K562 (cell line): ENCODE measurements around the gene ITPR1. TPM values are rescaled to one million over a fixed set of nuclear protein-coding genes. Genes with fewer than 3 reads are reported as not detected.
A peak's percentile ranks its signal among the peaks of the same experiment; 100 is the strongest.

ENCODE experiments used
- ATF7 ChIP-seq: fragments of 450-650 bp; IDR thresholded peaks from 2 replicates; pipeline ENCODE4 v1.7.1; 2014; ENCODE audit warnings: mild to moderate bottlenecking, moderate library complexity
- BRF1 ChIP-seq: IDR thresholded peaks from 3 replicates; pipeline ENCODE4 v1.6.1; 2011; ENCODE audit warnings: borderline replicate concordance, mild to moderate bottlenecking; ENCODE audit not compliant: insufficient read length; ENCODE audit errors: extremely low read depth
- DNMT1 ChIP-seq: fragments of 450-650 bp; IDR thresholded peaks from 2 replicates; pipeline ENCODE4 v1.6.1; 2016; ENCODE audit warnings: antibody characterized with exemption, mild to moderate bottlenecking
- EHMT2 ChIP-seq: fragments of 450-650 bp; IDR thresholded peaks from 2 replicates; pipeline ENCODE4 v1.6.1; 2018; ENCODE audit warnings: antibody characterized with exemption
- ELF4 ChIP-seq: fragments of 450-650 bp; formaldehyde crosslinking; IDR thresholded peaks from 2 replicates; pipeline ENCODE4 v1.4.0; 2022; ENCODE audit warnings: missing genetic modification characterization
- ETV5 ChIP-seq: sonication (generic); formaldehyde crosslinking; IDR thresholded peaks from 2 replicates; pipeline ENCODE4 v1.4.0; 2020; ENCODE audit warnings: low read depth, mild to moderate bottlenecking, missing genetic modification reagents
- ETV6 ChIP-seq, 3 experiments: fragments of 150-350 bp in 1 of 3; sonication (generic) in 1 of 3; formaldehyde crosslinking in 1 of 3; IDR thresholded peaks; 2 replicates each; pipeline versions ENCODE4 v1.6.1 to v1.8.0; 2014 to 2022; ENCODE audit warnings: borderline replicate concordance in 2 of 3, low read depth in 2 of 3, antibody characterized with exemption in 1 of 3, low read length in 1 of 3, mild to moderate bottlenecking in 1 of 3, missing genetic modification reagents in 1 of 3
- FOXK2 ChIP-seq, 2 experiments: fragments of 450-650 bp; IDR thresholded peaks in 1 of 2; conservative IDR thresholded peaks in 1 of 2; 2 replicates each; pipeline ENCODE4 v1.6.1; 2016; ENCODE audit warnings: low read depth in 2 of 2, mild to moderate bottlenecking in 1 of 2
- HIVEP1 ChIP-seq: fragments of 250-450 bp; sonication (Bioruptor Pico); IDR thresholded peaks from 2 replicates; pipeline ENCODE4 v1.4.0; 2020; ENCODE audit warnings: mild to moderate bottlenecking
- JUNB ChIP-seq: fragments of 450-650 bp; formaldehyde crosslinking; conservative IDR thresholded peaks from 2 replicates; pipeline ENCODE4 v1.4.0; 2020; ENCODE audit warnings: mild to moderate bottlenecking
- KAT7 ChIP-seq: sonication (generic); formaldehyde crosslinking; IDR thresholded peaks from 2 replicates; pipeline ENCODE4 v1.8.0; 2022; ENCODE audit warnings: missing genetic modification reagents, mild to moderate bottlenecking, borderline replicate concordance
- NR2C1 ChIP-seq, 2 experiments: fragments of 450-650 bp; IDR thresholded peaks; 2 replicates each; pipeline ENCODE4 v1.6.1; 2017; ENCODE audit warnings: mild to moderate bottlenecking in 2 of 2, antibody characterized with exemption in 1 of 2, inconsistent platforms in 1 of 2, missing compliant biosample characterization in 1 of 2, missing genetic modification characterization in 1 of 2
- PPARD ChIP-seq: fragments of 250-450 bp; sonication (Bioruptor Pico); IDR thresholded peaks from 2 replicates; pipeline ENCODE4 v1.8.0; 2022; ENCODE audit warnings: inconsistent platforms, mild to moderate bottlenecking, moderate library complexity
- PTBP1 ChIP-seq: fragments of 200-400 bp; formaldehyde crosslinking; IDR thresholded peaks from 2 replicates; pipeline ENCODE4 v1.6.1; 2017; ENCODE audit warnings: low read depth, low read length
- SMAD4 ChIP-seq: fragments of 250-450 bp; sonication (Bioruptor Pico); conservative IDR thresholded peaks from 2 replicates; pipeline ENCODE4 v1.8.0; 2021; ENCODE audit warnings: inconsistent platforms, mild to moderate bottlenecking, moderate library complexity
- ZNF124 ChIP-seq: sonication (generic); formaldehyde crosslinking; IDR thresholded peaks from 2 replicates; pipeline ENCODE4 v1.8.1; 2022; ENCODE audit warnings: missing genetic modification reagents
- ZNF274 ChIP-seq: IDR thresholded peaks from 2 replicates; pipeline ENCODE4 v1.6.1; 2011; ENCODE audit warnings: low read depth, mild to moderate bottlenecking, low read length, moderate library complexity, borderline replicate concordance
- ZNF311 ChIP-seq: fragments of 250-450 bp; sonication (Bioruptor Pico); IDR thresholded peaks from 2 replicates; pipeline ENCODE4 v1.4.0; 2020; ENCODE audit warnings: mild to moderate bottlenecking, moderate library complexity
- ZNF583 ChIP-seq: fragments of 250-450 bp; sonication (Bioruptor Pico); IDR thresholded peaks from 2 replicates; pipeline ENCODE4 v1.4.0; 2020
- ZNF830 ChIP-seq: fragments of 250-450 bp; sonication (Bioruptor Pico); IDR thresholded peaks from 2 replicates; pipeline ENCODE4 v1.5.0; 2021; ENCODE audit warnings: mild to moderate bottlenecking
- polyA plus RNA-seq, 8 experiments: library from polyadenylated mRNA; depleted of rRNA in 4 of 8; stranded (reverse) in 5 of 8; unstranded in 3 of 8; fragments of >200 nt; fragmentation: Nextera tagmentation in 2 of 8; fragmentation: Illumina TruSeq in 1 of 8; extraction: Ambion mirVana in 2 of 8; extraction: Trizol in 1 of 8; gene quantifications; 2 replicates each; pipeline versions ENCODE4 v1.2.1 to v1.2.3, GENCODE V29; 2011 to 2014; ENCODE audit warnings: inconsistent platforms in 1 of 8, missing spikeins in 1 of 8
- total RNA-seq, 7 experiments: library from RNA; depleted of rRNA in 6 of 7; stranded (reverse); fragments of >200 nt in 6 of 7; fragmentation: Illumina TruSeq in 2 of 7; extraction: Trizol in 2 of 7; gene quantifications; 2 replicates each; pipeline versions ENCODE4 v1.2.1 to v1.2.3, GENCODE V29; 2011 to 2021; ENCODE audit warnings: low replicate concordance in 1 of 7
- TF ChIP-seq, protein P1 (sequence below), 2 experiments: fragments of 150-350 bp in 1 of 2; IDR thresholded peaks; 2 replicates each; pipeline ENCODE4 v1.6.1; 2012 to 2016; ENCODE audit warnings: low read depth in 2 of 2, low read length in 2 of 2, mild to moderate bottlenecking in 1 of 2, moderate library complexity in 1 of 2
- TF ChIP-seq, protein P2 (sequence below): fragments of 450-650 bp; IDR thresholded peaks from 2 replicates; pipeline ENCODE4 v1.7.1; 2018; ENCODE audit warnings: mild to moderate bottlenecking, low read depth; ENCODE audit not compliant: partially characterized antibody

Gene ITPR1
- total and polyA plus RNA-seq, 9 of the 15 experiments (the other 6 are each of a cell fraction or from before 2014, with no cell fraction given), result 22.4 to 40.0 (median 27.4) TPM

DNA sequence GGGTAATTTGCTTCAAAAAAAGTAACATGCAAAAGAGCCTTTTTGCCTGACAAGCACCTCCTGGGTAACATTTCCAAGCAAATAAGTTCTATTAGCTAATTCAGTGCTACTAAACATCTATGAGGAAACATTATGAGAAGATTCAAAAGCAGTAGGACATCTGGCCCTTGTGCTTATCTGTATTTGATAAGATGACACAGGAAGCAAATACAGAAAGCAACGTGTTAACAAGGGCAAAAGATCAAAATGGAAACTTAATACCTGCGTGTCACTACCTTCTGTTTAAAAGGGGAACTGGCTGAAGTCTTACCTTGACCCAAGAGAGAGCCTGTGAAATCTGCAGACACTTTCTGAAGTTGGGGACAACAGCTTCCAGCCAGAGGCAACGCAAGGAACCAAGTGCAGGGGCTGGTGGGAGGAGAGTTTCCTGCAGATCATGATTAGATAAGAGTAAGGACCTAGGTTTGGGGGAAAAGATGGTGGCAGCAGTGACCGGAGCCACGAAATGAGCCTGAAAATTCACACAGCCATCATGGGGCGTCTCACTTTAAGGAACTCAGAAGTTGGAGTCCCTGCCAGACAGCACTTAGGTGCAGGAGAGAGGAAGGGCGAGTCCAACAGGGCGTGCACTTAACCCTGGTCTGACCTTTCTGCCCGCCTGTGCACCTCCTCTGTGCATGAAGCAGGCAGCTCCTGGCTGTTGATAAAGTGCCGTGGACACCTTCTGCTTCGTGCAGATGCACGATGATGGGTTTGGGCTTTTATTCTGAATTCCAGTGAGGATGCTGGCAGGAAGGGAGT, 332.5 kb downstream of the ITPR1 start (continued):
- TF ChIP-seq ELF4 (CRISPR knock-in tag) (no peak), ZNF583 (CRISPR knock-in tag) (peak; percentile 35; the same call in 1 of the 2 replicates), PTBP1 (0 out of 2 replicates have a peak, but pooled peaks have one; percentile 61), JUNB (CRISPR knock-in tag) (no peak), EHMT2 (no peak), DNMT1 (no peak), ETV6 (IDR thresholded peaks at IDR 0.05; ENCODE audit: borderline replicate concordance in 1 of 2, low read depth in 2 of 2, low read length in 1 of 2) (peak in 1 of 2 experiments; percentile 31; a peak in 1 of 4 replicates), ETV6 (CRISPR knock-in tag; IDR thresholded peaks at IDR 0.05; ENCODE audit: borderline replicate concordance) (no peak), ZNF311 (CRISPR knock-in tag) (peak; percentile 68), HIVEP1 (CRISPR knock-in tag) (0 out of 2 replicates have a peak, but pooled peaks have one; percentile 2), SMAD4 (peak; percentile 93), ETV5 (no peak; the same call in 1 of the 2 replicates), ZNF830 (CRISPR knock-in tag) (no peak), NR2C1 (IDR thresholded peaks at IDR 0.05) (no peak; the same call in none of the 2 replicates), NR2C1 (tag; IDR thresholded peaks at IDR 0.05) (peak; percentile 75), PPARD (CRISPR knock-in tag) (no peak), KAT7 (CRISPR knock-in tag) (no peak; the same call in 1 of the 2 replicates), FOXK2 (conservative IDR thresholded peaks at IDR 0.05 in 1 of 2, IDR thresholded peaks at IDR 0.05 in 1 of 2; ENCODE audit: low read depth in 2 of 2) (peak in 1 of 2 experiments; percentile 47; a peak in 1 of 4 replicates), ZNF124 (CRISPR knock-in tag) (no peak), ZNF274 (no peak), BRF1 (no peak), ATF7 (peak; percentile 50; the same call in 1 of the 2 replicates)
- TF ChIP-seq, protein P1, sequence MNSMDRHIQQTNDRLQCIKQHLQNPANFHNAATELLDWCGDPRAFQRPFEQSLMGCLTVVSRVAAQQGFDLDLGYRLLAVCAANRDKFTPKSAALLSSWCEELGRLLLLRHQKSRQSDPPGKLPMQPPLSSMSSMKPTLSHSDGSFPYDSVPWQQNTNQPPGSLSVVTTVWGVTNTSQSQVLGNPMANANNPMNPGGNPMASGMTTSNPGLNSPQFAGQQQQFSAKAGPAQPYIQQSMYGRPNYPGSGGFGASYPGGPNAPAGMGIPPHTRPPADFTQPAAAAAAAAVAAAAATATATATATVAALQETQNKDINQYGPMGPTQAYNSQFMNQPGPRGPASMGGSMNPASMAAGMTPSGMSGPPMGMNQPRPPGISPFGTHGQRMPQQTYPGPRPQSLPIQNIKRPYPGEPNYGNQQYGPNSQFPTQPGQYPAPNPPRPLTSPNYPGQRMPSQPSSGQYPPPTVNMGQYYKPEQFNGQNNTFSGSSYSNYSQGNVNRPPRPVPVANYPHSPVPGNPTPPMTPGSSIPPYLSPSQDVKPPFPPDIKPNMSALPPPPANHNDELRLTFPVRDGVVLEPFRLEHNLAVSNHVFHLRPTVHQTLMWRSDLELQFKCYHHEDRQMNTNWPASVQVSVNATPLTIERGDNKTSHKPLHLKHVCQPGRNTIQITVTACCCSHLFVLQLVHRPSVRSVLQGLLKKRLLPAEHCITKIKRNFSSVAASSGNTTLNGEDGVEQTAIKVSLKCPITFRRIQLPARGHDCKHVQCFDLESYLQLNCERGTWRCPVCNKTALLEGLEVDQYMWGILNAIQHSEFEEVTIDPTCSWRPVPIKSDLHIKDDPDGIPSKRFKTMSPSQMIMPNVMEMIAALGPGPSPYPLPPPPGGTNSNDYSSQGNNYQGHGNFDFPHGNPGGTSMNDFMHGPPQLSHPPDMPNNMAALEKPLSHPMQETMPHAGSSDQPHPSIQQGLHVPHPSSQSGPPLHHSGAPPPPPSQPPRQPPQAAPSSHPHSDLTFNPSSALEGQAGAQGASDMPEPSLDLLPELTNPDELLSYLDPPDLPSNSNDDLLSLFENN (IDR thresholded peaks at IDR 0.05; ENCODE audit: low read depth in 2 of 2, low read length in 2 of 2), result no peak
- TF ChIP-seq, protein P2, sequence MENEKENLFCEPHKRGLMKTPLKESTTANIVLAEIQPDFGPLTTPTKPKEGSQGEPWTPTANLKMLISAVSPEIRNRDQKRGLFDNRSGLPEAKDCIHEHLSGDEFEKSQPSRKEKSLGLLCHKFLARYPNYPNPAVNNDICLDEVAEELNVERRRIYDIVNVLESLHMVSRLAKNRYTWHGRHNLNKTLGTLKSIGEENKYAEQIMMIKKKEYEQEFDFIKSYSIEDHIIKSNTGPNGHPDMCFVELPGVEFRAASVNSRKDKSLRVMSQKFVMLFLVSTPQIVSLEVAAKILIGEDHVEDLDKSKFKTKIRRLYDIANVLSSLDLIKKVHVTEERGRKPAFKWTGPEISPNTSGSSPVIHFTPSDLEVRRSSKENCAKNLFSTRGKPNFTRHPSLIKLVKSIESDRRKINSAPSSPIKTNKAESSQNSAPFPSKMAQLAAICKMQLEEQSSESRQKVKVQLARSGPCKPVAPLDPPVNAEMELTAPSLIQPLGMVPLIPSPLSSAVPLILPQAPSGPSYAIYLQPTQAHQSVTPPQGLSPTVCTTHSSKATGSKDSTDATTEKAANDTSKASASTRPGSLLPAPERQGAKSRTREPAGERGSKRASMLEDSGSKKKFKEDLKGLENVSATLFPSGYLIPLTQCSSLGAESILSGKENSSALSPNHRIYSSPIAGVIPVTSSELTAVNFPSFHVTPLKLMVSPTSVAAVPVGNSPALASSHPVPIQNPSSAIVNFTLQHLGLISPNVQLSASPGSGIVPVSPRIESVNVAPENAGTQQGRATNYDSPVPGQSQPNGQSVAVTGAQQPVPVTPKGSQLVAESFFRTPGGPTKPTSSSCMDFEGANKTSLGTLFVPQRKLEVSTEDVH, result no peak
